ENCODE results near the gene USP4.
A peak's percentile ranks its signal among the peaks of the same experiment; 100 is the strongest.

USP4 gene

DNA sequence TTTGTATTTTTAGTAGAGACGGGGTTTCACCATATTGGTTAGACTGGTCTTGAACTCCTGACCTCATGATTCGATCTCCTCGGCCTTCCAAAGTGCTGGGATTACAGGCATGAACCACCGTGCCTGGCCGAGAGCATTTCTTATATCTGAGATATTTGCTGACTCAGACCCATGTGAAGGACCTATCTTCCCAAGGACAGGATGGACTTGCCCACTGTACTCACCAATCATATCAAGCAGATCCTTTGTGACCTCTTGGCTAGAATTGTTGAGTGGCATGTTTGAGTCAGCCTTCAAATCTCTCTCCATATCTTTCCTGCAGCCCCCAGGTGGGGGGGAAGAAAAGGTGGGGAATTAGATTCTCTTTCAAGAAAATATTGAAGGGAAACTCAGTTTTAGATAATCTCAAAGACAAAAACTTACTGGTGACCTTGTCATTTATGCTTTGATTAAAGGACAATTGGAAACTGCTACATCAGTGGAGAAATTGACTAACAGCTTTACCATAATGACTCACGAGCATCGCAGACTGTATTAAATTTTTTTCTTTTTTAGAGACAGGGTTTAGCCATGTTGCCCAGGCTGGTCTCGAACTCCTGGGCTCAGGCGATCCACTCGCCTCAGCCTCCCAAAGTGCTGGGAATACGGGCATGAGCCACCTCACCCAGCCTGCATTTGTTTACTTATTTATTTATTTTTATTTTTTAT, 65.9 kb downstream of the USP4 start:
- no peak overlapping the region for H3K4me3 ChIP-seq (ENCODE audit: low read length in 2 of 2)
- H3K4me1 ChIP-seq (ENCODE audit: control insufficient read depth in 2 of 2, insufficient read depth in 2 of 2, low read length in 2 of 2) = peaks cover 18 to 26% of the 10 kb centered on the region in 2 donors
- H3K9ac ChIP-seq (ENCODE audit: low read depth in 1 of 2, low read length in 2 of 2) = no peak overlapping the region
- H3K36me3 ChIP-seq (ENCODE audit: control insufficient read depth in 2 of 2, insufficient read depth in 2 of 2, low read length in 2 of 2) = peaks cover 4 to 5% of the 10 kb centered on the region in 2 donors
- no peaks in the 10 kb centered on the region for H3K9me3 ChIP-seq (ENCODE audit: control insufficient read depth in 2 of 2, low read length in 2 of 2)
- no peak overlapping the region for H3K27ac ChIP-seq (ENCODE audit: low read depth in 2 of 2, low read length in 2 of 2)
- no peaks in the 10 kb centered on the region for H3K27me3 ChIP-seq (ENCODE audit: control insufficient read depth in 2 of 2, insufficient read depth in 2 of 2, low read length in 2 of 2)

DNA sequence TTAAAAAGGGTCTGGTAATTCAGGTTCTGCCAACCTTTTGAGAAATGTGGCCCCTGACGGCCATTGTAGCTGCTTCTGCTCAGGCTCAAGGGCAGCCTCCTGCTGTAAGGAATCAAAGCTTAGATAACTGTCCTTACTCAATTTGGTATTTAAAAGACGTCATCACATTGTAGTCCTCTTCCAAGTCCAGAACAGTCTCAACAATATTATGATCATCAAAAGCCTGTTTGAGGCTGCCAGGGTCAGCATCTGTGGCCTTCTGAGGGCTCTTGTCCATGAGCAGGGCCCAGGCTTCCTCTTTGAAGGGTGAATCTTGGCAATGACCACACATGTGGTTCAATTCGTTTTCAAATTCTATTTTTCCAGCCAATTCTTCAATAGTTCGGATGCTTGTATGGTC, 68.8 kb downstream of the USP4 start:
- H3K27ac ChIP-seq (ENCODE audit: low read depth in 2 of 2, low read length in 2 of 2) = no peak overlapping the region
- H3K36me3 ChIP-seq (ENCODE audit: control insufficient read depth in 2 of 2, insufficient read depth in 2 of 2, low read length in 2 of 2) = peaks cover 3 to 4% of the 10 kb centered on the region in 2 donors

DNA sequence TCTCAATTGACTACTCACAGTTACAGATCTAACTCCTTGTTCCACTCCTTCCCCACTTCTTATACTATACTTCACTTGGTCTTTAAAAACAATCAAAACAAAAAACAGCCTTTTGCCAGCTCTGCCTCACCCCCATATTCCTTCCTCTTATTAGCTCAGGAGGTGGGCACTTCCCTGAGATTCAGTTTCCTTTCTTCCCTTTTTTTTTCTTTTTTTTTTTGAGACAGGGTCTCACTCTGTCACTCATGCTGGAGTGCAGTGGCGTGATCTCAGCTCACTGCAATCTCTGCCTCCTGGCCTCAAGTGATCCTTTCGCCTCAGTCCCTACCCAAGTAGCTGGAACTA, 69.7 kb downstream of the USP4 start:
- Histone ChIP-seq H3K9ac (ENCODE audit: low read depth in 1 of 2, low read length in 2 of 2) (no peak overlapping the region), H3K27ac (ENCODE audit: low read depth in 2 of 2, low read length in 2 of 2) (no peak overlapping the region), H3K4me3 (ENCODE audit: low read length in 2 of 2) (no peak overlapping the region), H3K4me1 (ENCODE audit: control insufficient read depth in 2 of 2, insufficient read depth in 2 of 2, low read length in 2 of 2) (no peaks in the 10 kb centered on the region), H3K9me3 (ENCODE audit: control insufficient read depth in 2 of 2, low read length in 2 of 2) (no peaks in the 10 kb centered on the region), H3K36me3 (ENCODE audit: control insufficient read depth in 2 of 2, insufficient read depth in 2 of 2, low read length in 2 of 2) (peaks cover 3 to 4% of the 10 kb centered on the region in 2 donors), H3K27me3 (ENCODE audit: control insufficient read depth in 2 of 2, insufficient read depth in 2 of 2, low read length in 2 of 2) (no peaks in the 10 kb centered on the region)

More for the DNA sequence above, 68.8 kb downstream of the USP4 start:
- H3K4me3 ChIP-seq (ENCODE audit: low read length in 2 of 2) = no peak overlapping the region
- H3K27me3 ChIP-seq (ENCODE audit: control insufficient read depth in 2 of 2, insufficient read depth in 2 of 2, low read length in 2 of 2) = no peaks in the 10 kb centered on the region
- H3K9ac ChIP-seq (ENCODE audit: low read depth in 1 of 2, low read length in 2 of 2) = no peak overlapping the region
- H3K9me3 ChIP-seq (ENCODE audit: control insufficient read depth in 2 of 2, low read length in 2 of 2) = no peaks in the 10 kb centered on the region
- peaks cover 1 to 4% of the 10 kb centered on the region in 2 donors for H3K4me1 ChIP-seq (ENCODE audit: control insufficient read depth in 2 of 2, insufficient read depth in 2 of 2, low read length in 2 of 2)

DNA sequence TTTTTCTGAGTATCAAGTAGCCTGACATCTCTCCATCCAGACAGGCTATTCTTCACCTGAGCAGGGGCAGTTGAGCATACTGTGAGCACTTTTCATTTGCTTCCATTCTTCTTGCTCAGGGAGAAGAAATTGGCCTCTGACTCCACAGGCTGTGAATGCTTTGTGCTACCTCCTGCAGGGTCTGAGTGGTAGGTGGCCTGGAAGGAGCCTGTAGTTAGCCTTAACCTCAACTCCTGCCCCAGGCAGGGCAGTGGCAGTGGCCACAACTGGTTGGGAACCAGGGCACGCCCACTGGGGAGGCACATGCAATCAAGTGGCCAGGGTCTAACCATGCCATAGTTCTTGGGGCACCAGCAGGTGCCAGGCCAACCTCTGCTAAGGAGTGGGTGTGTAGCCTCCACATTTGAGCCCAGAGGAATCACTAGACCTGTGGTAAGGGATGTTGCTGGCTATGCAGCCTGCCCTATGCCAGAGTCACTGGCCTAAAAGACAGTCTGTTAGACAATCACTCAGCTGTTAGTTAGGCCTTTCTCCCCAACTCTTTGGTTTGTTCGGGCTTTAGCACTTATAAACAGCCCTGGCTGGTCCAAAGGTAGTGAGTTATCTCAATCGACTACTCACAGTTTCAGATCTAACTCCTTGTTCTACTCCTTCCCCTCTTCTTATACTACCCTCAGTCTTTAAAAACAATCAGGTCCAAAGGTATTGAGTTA, 70.3 kb downstream of the USP4 start:
- H3K4me3 ChIP-seq (ENCODE audit: low read length in 2 of 2) = no peak overlapping the region
- no peak overlapping the region for H3K9ac ChIP-seq (ENCODE audit: low read depth in 1 of 2, low read length in 2 of 2)
- no peak overlapping the region for H3K27ac ChIP-seq (ENCODE audit: low read depth in 2 of 2, low read length in 2 of 2)
- H3K27me3 ChIP-seq (ENCODE audit: control insufficient read depth in 2 of 2, insufficient read depth in 2 of 2, low read length in 2 of 2) = no peaks in the 10 kb centered on the region
- H3K4me1 ChIP-seq (ENCODE audit: control insufficient read depth in 2 of 2, insufficient read depth in 2 of 2, low read length in 2 of 2) = no peaks in the 10 kb centered on the region
- H3K9me3 ChIP-seq (ENCODE audit: control insufficient read depth in 2 of 2, low read length in 2 of 2) = no peaks in the 10 kb centered on the region
- H3K36me3 ChIP-seq (ENCODE audit: control insufficient read depth in 2 of 2, insufficient read depth in 2 of 2, low read length in 2 of 2) = peaks cover 3 to 4% of the 10 kb centered on the region in 2 donors

DNA sequence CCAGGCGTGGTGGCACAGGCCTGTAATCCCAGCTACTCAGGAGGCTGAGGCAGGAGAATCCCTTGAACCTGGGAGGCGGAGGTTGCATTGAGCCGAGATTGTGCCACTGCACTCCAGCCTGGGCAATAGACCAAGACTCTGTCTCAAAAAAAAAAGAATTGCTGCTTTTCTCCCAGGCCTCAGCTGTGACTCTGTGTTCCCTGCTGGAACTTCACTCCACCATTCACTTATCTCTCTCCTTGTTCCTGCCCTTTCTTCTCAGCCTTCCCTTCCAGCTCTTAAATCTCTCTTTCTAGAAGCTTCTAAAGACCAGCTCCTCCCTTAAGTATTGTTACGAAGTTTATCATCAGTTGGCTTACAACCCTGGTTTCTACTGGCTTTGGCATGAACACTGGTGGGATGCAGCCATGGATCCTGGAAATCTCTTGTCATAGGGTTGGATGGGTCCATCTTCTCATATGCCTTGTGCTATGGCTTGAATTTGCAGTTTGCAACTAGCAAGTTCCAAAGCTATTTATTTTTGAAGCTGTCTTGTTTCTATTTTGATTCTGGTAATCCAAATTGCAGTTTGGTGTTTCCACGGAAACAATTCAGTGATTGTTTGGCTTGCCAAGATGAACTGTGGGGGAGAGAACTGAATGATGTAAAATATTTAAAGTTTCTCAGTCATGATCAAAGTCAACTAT, 73.3 kb downstream of the USP4 start:
- Histone ChIP-seq H3K9me3 (ENCODE audit: control insufficient read depth in 2 of 2, low read length in 2 of 2) (no peaks in the 10 kb centered on the region), H3K27me3 (ENCODE audit: control insufficient read depth in 2 of 2, insufficient read depth in 2 of 2, low read length in 2 of 2) (no peaks in the 10 kb centered on the region), H3K4me1 (ENCODE audit: control insufficient read depth in 2 of 2, insufficient read depth in 2 of 2, low read length in 2 of 2) (no peaks in the 10 kb centered on the region), H3K27ac (ENCODE audit: low read depth in 2 of 2, low read length in 2 of 2) (peak overlapping the region; percentile 10 to 34), H3K36me3 (ENCODE audit: control insufficient read depth in 2 of 2, insufficient read depth in 2 of 2, low read length in 2 of 2) (peaks cover 3 to 4% of the 10 kb centered on the region in 2 donors), H3K4me3 (ENCODE audit: low read length in 2 of 2) (no peak overlapping the region), H3K9ac (ENCODE audit: low read depth in 1 of 2, low read length in 2 of 2) (no peak overlapping the region)

DNA sequence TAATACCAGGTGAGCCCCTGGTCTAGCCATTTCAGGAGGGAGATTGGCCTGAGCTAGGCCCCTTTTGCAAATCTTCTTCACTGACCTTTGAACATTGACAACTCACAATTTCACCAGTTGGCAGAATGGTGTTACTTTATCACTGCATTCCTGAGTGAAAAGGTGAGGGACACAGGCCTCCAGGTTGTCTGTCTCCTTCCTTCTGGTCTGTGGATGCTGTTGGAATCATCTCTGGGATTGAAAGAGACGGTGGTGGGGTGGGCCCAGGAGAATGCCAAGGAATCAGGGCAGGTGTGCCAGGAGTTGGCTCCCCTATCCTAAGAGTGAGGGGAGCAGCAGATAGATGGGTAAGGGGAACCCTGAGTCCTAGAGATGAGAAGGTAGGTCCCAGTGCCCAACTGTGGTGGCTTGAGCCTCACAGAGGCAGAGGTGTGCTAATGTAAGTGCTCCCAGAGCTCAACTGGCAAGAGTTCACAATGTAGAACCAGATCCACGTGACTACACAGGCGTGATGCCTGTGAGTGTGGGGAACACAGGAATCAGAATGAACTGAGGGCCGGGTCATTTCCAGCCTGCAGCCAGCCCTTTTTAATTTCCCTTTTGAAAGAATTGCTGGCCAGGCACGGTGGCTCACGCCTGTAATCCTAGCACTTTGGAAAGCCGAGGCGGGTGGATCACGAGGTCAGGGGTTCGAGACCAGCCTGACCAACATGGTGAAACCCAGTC, 74.0 kb downstream of the USP4 start:
- H3K9me3 ChIP-seq (ENCODE audit: control insufficient read depth in 2 of 2, low read length in 2 of 2) = no peaks in the 10 kb centered on the region
- no peak overlapping the region for H3K9ac ChIP-seq (ENCODE audit: low read depth in 1 of 2, low read length in 2 of 2)
- no peaks in the 10 kb centered on the region for H3K4me1 ChIP-seq (ENCODE audit: control insufficient read depth in 2 of 2, insufficient read depth in 2 of 2, low read length in 2 of 2)
- H3K27ac ChIP-seq (ENCODE audit: low read depth in 2 of 2, low read length in 2 of 2) = no peak overlapping the region
- H3K27me3 ChIP-seq (ENCODE audit: control insufficient read depth in 2 of 2, insufficient read depth in 2 of 2, low read length in 2 of 2) = no peaks in the 10 kb centered on the region
- no peak overlapping the region for H3K4me3 ChIP-seq (ENCODE audit: low read length in 2 of 2)
- peaks cover 0 to 2% of the 10 kb centered on the region in 2 donors for H3K36me3 ChIP-seq (ENCODE audit: control insufficient read depth in 2 of 2, insufficient read depth in 2 of 2, low read length in 2 of 2)

DNA sequence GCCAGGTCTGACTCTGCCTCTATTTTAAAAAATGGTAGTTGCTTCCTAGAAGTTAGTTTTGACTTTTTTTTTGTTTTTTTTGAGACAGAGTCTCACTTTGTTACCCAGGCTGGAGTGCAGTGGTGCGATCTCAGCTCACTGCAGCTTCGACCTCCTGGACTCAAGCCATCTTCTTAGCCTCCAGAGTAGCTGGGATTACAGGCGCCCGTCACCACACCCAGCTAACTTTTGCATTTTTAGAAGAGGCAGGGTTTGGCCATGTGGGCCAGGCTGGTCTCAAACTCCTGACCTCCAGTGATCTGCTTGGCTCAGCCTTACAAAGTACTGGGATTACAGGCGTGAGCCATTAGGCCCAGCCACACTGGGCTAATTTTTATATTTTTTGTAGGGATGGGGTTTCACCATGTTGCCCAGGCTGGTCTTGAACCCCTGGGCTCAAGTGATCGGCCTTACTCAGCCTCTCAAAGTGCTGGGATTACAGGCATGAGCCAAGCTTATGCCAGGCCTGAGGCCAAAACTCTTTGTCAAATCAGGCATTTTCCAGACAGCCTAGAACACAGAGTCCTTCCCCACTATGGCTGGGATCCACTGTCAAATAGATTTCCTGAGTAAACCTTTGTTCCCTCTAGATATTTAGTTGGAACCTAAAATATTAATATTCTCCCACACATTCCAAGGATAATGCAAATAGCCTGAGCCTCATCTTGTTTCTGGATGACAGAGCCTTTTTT, 76.5 kb downstream of the USP4 start:
- Histone ChIP-seq H3K4me3 (ENCODE audit: low read length in 2 of 2) (no peak overlapping the region), H3K9ac (ENCODE audit: low read depth in 1 of 2, low read length in 2 of 2) (no peak overlapping the region), H3K9me3 (ENCODE audit: control insufficient read depth in 2 of 2, low read length in 2 of 2) (no peaks in the 10 kb centered on the region), H3K27me3 (ENCODE audit: control insufficient read depth in 2 of 2, insufficient read depth in 2 of 2, low read length in 2 of 2) (no peaks in the 10 kb centered on the region), H3K27ac (ENCODE audit: low read depth in 2 of 2, low read length in 2 of 2) (no peak overlapping the region), H3K36me3 (ENCODE audit: control insufficient read depth in 2 of 2, insufficient read depth in 2 of 2, low read length in 2 of 2) (no peaks in the 10 kb centered on the region), H3K4me1 (ENCODE audit: control insufficient read depth in 2 of 2, insufficient read depth in 2 of 2, low read length in 2 of 2) (no peaks in the 10 kb centered on the region)

DNA sequence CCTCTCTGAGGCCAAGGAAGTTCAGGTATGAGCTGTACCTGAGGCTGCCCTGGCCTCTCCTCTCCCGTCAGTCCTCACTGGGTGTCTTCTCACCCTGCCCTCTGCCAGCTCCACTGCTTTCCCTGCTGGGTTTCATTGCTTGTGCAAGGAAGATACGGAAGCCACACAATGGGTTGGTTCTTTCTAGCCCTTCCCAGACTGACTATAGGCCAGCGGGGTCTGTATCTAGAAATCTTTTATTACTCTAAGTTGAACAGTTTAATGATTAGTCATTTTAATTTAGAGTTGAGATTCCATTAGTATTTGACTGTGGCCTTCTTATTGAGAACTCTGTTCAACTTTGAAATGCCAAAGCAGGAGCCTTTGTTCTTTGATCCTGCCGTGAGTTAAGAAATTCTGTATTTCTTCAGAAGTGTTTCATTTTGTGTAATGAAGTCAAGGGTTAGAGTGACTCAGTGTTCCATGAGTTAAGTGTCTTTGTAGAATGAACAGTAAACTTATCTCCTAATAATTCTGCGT, 79.0 kb downstream of the USP4 start:
- H3K27ac ChIP-seq (ENCODE audit: low read depth in 2 of 2, low read length in 2 of 2) = no peak overlapping the region
- no peaks in the 10 kb centered on the region for H3K36me3 ChIP-seq (ENCODE audit: control insufficient read depth in 2 of 2, insufficient read depth in 2 of 2, low read length in 2 of 2)
- H3K9ac ChIP-seq (ENCODE audit: low read depth in 1 of 2, low read length in 2 of 2) = no peak overlapping the region
- H3K4me3 ChIP-seq (ENCODE audit: low read length in 2 of 2) = no peak overlapping the region
- no peaks in the 10 kb centered on the region for H3K27me3 ChIP-seq (ENCODE audit: control insufficient read depth in 2 of 2, insufficient read depth in 2 of 2, low read length in 2 of 2)
- H3K9me3 ChIP-seq (ENCODE audit: control insufficient read depth in 2 of 2, low read length in 2 of 2) = no peaks in the 10 kb centered on the region
- no peaks in the 10 kb centered on the region for H3K4me1 ChIP-seq (ENCODE audit: control insufficient read depth in 2 of 2, insufficient read depth in 2 of 2, low read length in 2 of 2)

GRCh38 chr3:49257187-49257586, 82.7 kb downstream of the USP4 start:
- no peak overlapping the region for H3K9ac ChIP-seq (ENCODE audit: low read depth in 1 of 2, low read length in 2 of 2)
- no peak overlapping the region for H3K4me3 ChIP-seq (ENCODE audit: low read length in 2 of 2)
- H3K36me3 ChIP-seq (ENCODE audit: control insufficient read depth in 2 of 2, insufficient read depth in 2 of 2, low read length in 2 of 2) = no peaks in the 10 kb centered on the region
- H3K4me1 ChIP-seq (ENCODE audit: control insufficient read depth in 2 of 2, insufficient read depth in 2 of 2, low read length in 2 of 2) = no peaks in the 10 kb centered on the region
- H3K27me3 ChIP-seq (ENCODE audit: control insufficient read depth in 2 of 2, insufficient read depth in 2 of 2, low read length in 2 of 2) = no peaks in the 10 kb centered on the region
- no peak overlapping the region for H3K27ac ChIP-seq (ENCODE audit: low read depth in 2 of 2, low read length in 2 of 2)
- H3K9me3 ChIP-seq (ENCODE audit: control insufficient read depth in 2 of 2, low read length in 2 of 2) = no peaks in the 10 kb centered on the region
